HCEC 1CT (cell line): ENCODE measurements around the gene STOX2.

Experiments used
- DNase-seq: peaks from one replicate; pipeline ENCODE4 v3.0.0-alpha.2; 2017

Gene STOX2

GRCh38 chr4:183905081-183905592, at the start of gene STOX2:
TSS of gene STOX2 (plus strand) at chr4:183905307. CDS start at chr4:183906791, 1,484 bp downstream.
- DNase-seq = no peak

- DNase-seq = no peak
These were observed 49.5 kb upstream of the STOX2 start for GRCh38 chr4:183855323-183856190.

- no peak for DNase-seq
These were observed 48.1 kb upstream of the STOX2 start for GRCh38 chr4:183857040-183857439.

- DNase-seq = no peak
These were observed 47.0 kb upstream of the STOX2 start for GRCh38 chr4:183858011-183858615.

- DNase-seq = no peak
These were observed 45.0 kb upstream of the STOX2 start for GRCh38 chr4:183860119-183860518.

GRCh38 chr4:183860731-183861130, 44.4 kb upstream of the STOX2 start:
- no peak for DNase-seq

- no peak for DNase-seq
These were observed 43.7 kb upstream of the STOX2 start for GRCh38 chr4:183861426-183861825.

- no peak for DNase-seq
These were observed 41.8 kb upstream of the STOX2 start for GRCh38 chr4:183863155-183863825.

- no peak for DNase-seq
These were observed 37.9 kb upstream of the STOX2 start for GRCh38 chr4:183867247-183867646.

- DNase-seq = no peak
These were observed 34.1 kb upstream of the STOX2 start for GRCh38 chr4:183870997-183871396.

- no peak for DNase-seq
These were observed 33.5 kb upstream of the STOX2 start for GRCh38 chr4:183871581-183871980.

GRCh38 chr4:183872531-183872930, 32.6 kb upstream of the STOX2 start:
- no peak for DNase-seq

- no peak for DNase-seq
These were observed 31.5 kb upstream of the STOX2 start for GRCh38 chr4:183873409-183874185.

- no peak for DNase-seq
These were observed 29.8 kb upstream of the STOX2 start for GRCh38 chr4:183875251-183875825.

GRCh38 chr4:183876268-183876934, 28.7 kb upstream of the STOX2 start:
- peak; percentile 6 for DNase-seq

- no peak for DNase-seq
These were observed 26.7 kb upstream of the STOX2 start for GRCh38 chr4:183878251-183878970.

- DNase-seq = no peak
These were observed 19.8 kb upstream of the STOX2 start for GRCh38 chr4:183885205-183885720.

- DNase-seq = no peak
These were observed 17.8 kb upstream of the STOX2 start for GRCh38 chr4:183887351-183887750.

- DNase-seq = no peak
These were observed 16.5 kb upstream of the STOX2 start for GRCh38 chr4:183888564-183888963.

GRCh38 chr4:183889190-183889589, 15.9 kb upstream of the STOX2 start:
- DNase-seq = no peak

- no peak for DNase-seq
These were observed 7.9 kb upstream of the STOX2 start for GRCh38 chr4:183897193-183897592.
